IMR-90 (cell line): ENCODE data around the gene FAM76A. TPM values are rescaled to one million over a fixed set of nuclear protein-coding genes. Genes with fewer than 3 reads are reported as not detected.

Experiments
- ATAC-seq: fragments of 200-7000 bp; cut with Tn5 transposase; 2 replicates; pipeline ENCODE4 v1.9.1; 2020; ENCODE audit warnings: low read depth, mild to moderate bottlenecking, moderate library complexity
- BruUV-seq: library from RNA; stranded (reverse); fragments of 400-500 nt; replicated peaks from 2 replicates; lab custom pipeline; 2021; lab: Mats Ljungman, UMichigan
- CTCF ChIA-PET: fragments of 300-600 bp; formaldehyde crosslinking; extraction: SDS; loops from one replicate; lab custom pipeline; 2021; ENCODE audit warnings: antibody characterized with exemption; lab: Yijun Ruan, JAX
- POLR2A ChIA-PET: fragments of 300-600 bp; sonication (Branson Sonifier 250); formaldehyde crosslinking; loops from one replicate; lab custom pipeline; 2022; ENCODE audit warnings: antibody characterized with exemption; ENCODE audit not compliant: unreplicated experiment; lab: Charles Lee
- DNase-seq: peaks from one replicate; pipeline ENCODE4 v3.0.0; 2013
- H2AFZ ChIP-seq: replicated peaks from 2 replicates; pipeline ENCODE3; 2013; ENCODE audit warnings: low read length, mild to moderate bottlenecking; ENCODE audit not compliant: poor library complexity
- H2AK5ac ChIP-seq: 2 replicates; pipeline ENCODE4 v1.6.1; 2013; ENCODE audit warnings: low read depth, low read length, inconsistent platforms
- H2AK9ac ChIP-seq: replicated peaks from 2 replicates; pipeline ENCODE3; 2013; ENCODE audit warnings: mild to moderate bottlenecking, low read depth, low read length, moderate library complexity; ENCODE audit not compliant: poor library complexity
- H2BK120ac ChIP-seq: 2 replicates; pipeline ENCODE4 v1.6.1; 2013; ENCODE audit warnings: low read depth, low read length, inconsistent platforms
- H2BK15ac ChIP-seq: 3 replicates; pipeline ENCODE4 v1.6.1; 2013; ENCODE audit warnings: low read depth, low read length, inconsistent platforms
- H2BK20ac ChIP-seq: 2 replicates; pipeline ENCODE4 v1.6.1; 2013; ENCODE audit warnings: low read depth, mild to moderate bottlenecking, inconsistent platforms, low read length, moderate library complexity
- H2BK5ac ChIP-seq: 2 replicates; pipeline ENCODE4 v1.6.1; 2013; ENCODE audit warnings: mild to moderate bottlenecking, low read depth, low read length, inconsistent platforms; ENCODE audit not compliant: poor library complexity, severe bottlenecking
- H3K14ac ChIP-seq: replicated peaks from 2 replicates; pipeline ENCODE4 v1.6.1; 2013; ENCODE audit warnings: low read depth, low read length, inconsistent platforms
- H3K18ac ChIP-seq: 2 replicates; pipeline ENCODE4 v1.6.1; 2013; ENCODE audit warnings: low read depth, low read length, control low read depth
- H3K23ac ChIP-seq: 2 replicates; pipeline ENCODE4 v1.6.1; 2013; ENCODE audit warnings: low read depth, low read length, inconsistent platforms
- H3K27ac ChIP-seq: 2 replicates; pipeline ENCODE4 v1.5.1; 2013; ENCODE audit warnings: mild to moderate bottlenecking, control low read depth, low read length; ENCODE audit not compliant: insufficient read depth
- H3K27me3 ChIP-seq: 2 replicates; pipeline ENCODE4 v1.6.1; 2013; ENCODE audit warnings: low read length; ENCODE audit not compliant: control insufficient read depth, insufficient read depth
- H3K36me3 ChIP-seq: 2 replicates; pipeline ENCODE4 v1.6.1; 2013; ENCODE audit warnings: low read length, mixed read lengths; ENCODE audit not compliant: control insufficient read depth, insufficient read depth
- H3K4ac ChIP-seq: 2 replicates; pipeline ENCODE4 v1.6.1; 2013; ENCODE audit warnings: low read depth, low read length, inconsistent platforms
- H3K4me1 ChIP-seq: 2 replicates; pipeline ENCODE4 v1.6.1; 2013; ENCODE audit warnings: low read length, mixed read lengths; ENCODE audit not compliant: control insufficient read depth, insufficient read depth
- H3K4me2 ChIP-seq: 2 replicates; pipeline ENCODE4 v1.6.1; 2013; ENCODE audit warnings: low read depth, mild to moderate bottlenecking, control low read depth, low read length, moderate library complexity
- H3K4me3 ChIP-seq: 2 replicates; pipeline ENCODE4 v1.5.1; 2013; ENCODE audit warnings: low read depth, mild to moderate bottlenecking, control low read depth, low read length, moderate library complexity; ENCODE audit not compliant: insufficient read depth
- H3K56ac ChIP-seq: 2 replicates; pipeline ENCODE4 v1.6.1; 2013; ENCODE audit warnings: low read length, inconsistent platforms; ENCODE audit not compliant: insufficient read depth; ENCODE audit errors: extremely low read depth
- H3K79me1 ChIP-seq, 2 experiments: 2 replicates each; pipeline ENCODE4 v1.6.1; 2013; ENCODE audit warnings: low read length in 2 of 2, inconsistent platforms in 1 of 2, low read depth in 1 of 2
- H3K9ac ChIP-seq: 2 replicates; pipeline ENCODE4 v1.6.1; 2013; ENCODE audit warnings: low read depth, low read length, control low read depth
- H3K9me1 ChIP-seq: 2 replicates; pipeline ENCODE4 v1.6.1; 2013; ENCODE audit warnings: low read length, inconsistent platforms; ENCODE audit not compliant: insufficient read depth
- H3K9me3 ChIP-seq: 2 replicates; pipeline ENCODE4 v1.6.1; 2013; ENCODE audit warnings: low read length; ENCODE audit not compliant: control insufficient read depth, insufficient read depth
- H4K20me1 ChIP-seq: 2 replicates; pipeline ENCODE4 v1.6.1; 2013; ENCODE audit warnings: low read length, inconsistent platforms; ENCODE audit not compliant: insufficient read depth
- H4K5ac ChIP-seq: 2 replicates; pipeline ENCODE4 v1.6.1; 2013; ENCODE audit warnings: mild to moderate bottlenecking, low read depth, low read length, control low read depth
- H4K8ac ChIP-seq, 2 experiments: 2 replicates each; pipeline ENCODE4 v1.6.1; 2013; ENCODE audit warnings: low read depth in 2 of 2, low read length in 2 of 2, control low read depth in 1 of 2, inconsistent platforms in 1 of 2
- H4K91ac ChIP-seq: 2 replicates; pipeline ENCODE4 v1.6.1; 2013; ENCODE audit warnings: low read depth, low read length, inconsistent platforms; ENCODE audit not compliant: insufficient read depth
- CHD1 ChIP-seq: IDR thresholded peaks from 2 replicates; pipeline ENCODE4 v1.6.1; 2012; ENCODE audit warnings: low read depth, low read length, improper control_type of control experiment
- NFE2L2 ChIP-seq: fragments of 150-350 bp; IDR thresholded peaks from 2 replicates; pipeline ENCODE4 v1.6.1; 2016; ENCODE audit warnings: low read depth, mild to moderate bottlenecking, low read length
- POLR2A ChIP-seq: IDR thresholded peaks from 2 replicates; pipeline ENCODE4 v1.6.1; 2012; ENCODE audit warnings: mild to moderate bottlenecking, low read depth, low read length
- RFX5 ChIP-seq: IDR thresholded peaks from 2 replicates; pipeline ENCODE4 v1.8.0; 2012; ENCODE audit warnings: low read depth, mild to moderate bottlenecking, low read length, moderate library complexity
- WGBS, 2 experiments: methylation state at CpG; one replicate each; pipeline versions ENCODE4 v1.1.5 to v1.1.7; 2013; ENCODE audit warnings: missing lambda C conversion rate in 2 of 2; ENCODE audit not compliant: insufficient read length in 1 of 2; ENCODE audit errors: extremely low coverage in 2 of 2; 5-methylcytosine and 5-hydroxymethylcytosine counted together
- dilution Hi-C: fragments of 300-500 bp; cut with HindIII; formaldehyde crosslinking; loops from one replicate; pipeline ENCODE4 v1.14.3; 2018; ENCODE audit warnings: low sequenced_read_pairs; ENCODE audit not compliant: unreplicated experiment
- in situ Hi-C: fragments of 300-500 bp; cut with MboI; formaldehyde crosslinking; loops from 3 replicates; pipeline ENCODE4 v1.14.3; 2019; ENCODE audit warnings: low sequenced_read_pairs, inconsistent platforms, mixed read lengths
- intact Hi-C: fragments of 100-400 bp; cut with micrococcal nuclease; formaldehyde crosslinking; loops from 2 replicates; pipeline ENCODE4 v1.10.0; 2022
- polyA plus RNA-seq, 3 experiments: library from polyadenylated mRNA; depleted of rRNA; stranded (reverse); fragments of >200 nt; gene quantifications; 2 replicates each; pipeline ENCODE4 v1.2.3, GENCODE V29; 2012; ENCODE audit warnings: low replicate concordance in 1 of 3
- total RNA-seq: library from RNA; depleted of rRNA; stranded (reverse); fragments of >200 nt; gene quantifications from 2 replicates; pipeline ENCODE4 v1.2.3, GENCODE V29; 2012

FAM76A gene
- total and polyA plus RNA-seq, 2 of the 4 experiments (the other 2 are of a cell fraction), result 2.3 to 10.0 TPM

GRCh38 chr1:27682351-27682944 is 43.3 kb upstream of the FAM76A start:
- Histone ChIP-seq H4K91ac (no peak overlapping the region), H3K9me3 (peaks cover 10% of the 10 kb centered on the region), H3K18ac (no peak overlapping the region), H2BK15ac (no peak overlapping the region), H3K14ac (no peak overlapping the region), H4K20me1 (no peaks in the 10 kb centered on the region), H3K4me3 (no peak overlapping the region), H3K79me1 (no peaks in the 10 kb centered on the region), H3K4me1 (no peaks in the 10 kb centered on the region), H4K8ac (no peak overlapping the region), H3K9ac (no peak overlapping the region), H3K23ac (no peak overlapping the region), H3K27me3 (peaks cover 27% of the 10 kb centered on the region), H3K56ac (no peak overlapping the region), H3K4me2 (no peak overlapping the region), H2AFZ (no peak overlapping the region), H3K9me1 (no peaks in the 10 kb centered on the region; the same call in 1 of the 2 replicates), H2BK120ac (no peak overlapping the region), H2AK9ac (no peak overlapping the region), H3K4ac (no peak overlapping the region), H3K27ac (no peak overlapping the region), H2BK20ac (no peak overlapping the region), H2BK5ac (no peak overlapping the region), H2AK5ac (no peak overlapping the region), H3K36me3 (no peaks in the 10 kb centered on the region), H4K5ac (no peak overlapping the region)
- DNase-seq (no peak), ATAC-seq (no peak)
- dilution Hi-C loops (no loop called here), in situ Hi-C loops (no loop called here), intact Hi-C loops (no loop called here)
- no peak for TF ChIP-seq POLR2A
- TF ChIP-seq RFX5, result no peak
- no peak for TF ChIP-seq CHD1
- TF ChIP-seq NFE2L2, result no peak
- ChIA-PET POLR2A (no interaction called here), CTCF (no interaction called here)
- no TSS peak for BruUV-seq
- no CpG with 5 or more reads among the region's 5 CpGs for WGBS, 2 experiments
